IMR-90 (cell line): ENCODE measurements around the gene FOXK1. TPM values are rescaled to one million over a fixed set of nuclear protein-coding genes. Genes with fewer than 3 reads are reported as not detected.

Source experiments
- ATAC-seq: fragments of 200-7000 bp; cut with Tn5 transposase; 2 replicates; pipeline ENCODE4 v1.9.1; 2020; ENCODE audit warnings: low read depth, mild to moderate bottlenecking, moderate library complexity
- BruUV-seq: library from RNA; stranded (reverse); fragments of 400-500 nt; replicated peaks from 2 replicates; lab custom pipeline; 2021; lab: Mats Ljungman, UMichigan
- CTCF ChIA-PET: fragments of 300-600 bp; formaldehyde crosslinking; extraction: SDS; loops from one replicate; lab custom pipeline; 2021; ENCODE audit warnings: antibody characterized with exemption; lab: Yijun Ruan, JAX
- POLR2A ChIA-PET: fragments of 300-600 bp; sonication (Branson Sonifier 250); formaldehyde crosslinking; loops from one replicate; lab custom pipeline; 2022; ENCODE audit warnings: antibody characterized with exemption; ENCODE audit not compliant: unreplicated experiment; lab: Charles Lee
- DNase-seq: peaks from one replicate; pipeline ENCODE4 v3.0.0; 2013
- H2AFZ ChIP-seq: replicated peaks from 2 replicates; pipeline ENCODE3; 2013; ENCODE audit warnings: low read length, mild to moderate bottlenecking; ENCODE audit not compliant: poor library complexity
- H2AK5ac ChIP-seq: 2 replicates; pipeline ENCODE4 v1.6.1; 2013; ENCODE audit warnings: low read depth, low read length, inconsistent platforms
- H2AK9ac ChIP-seq: replicated peaks from 2 replicates; pipeline ENCODE3; 2013; ENCODE audit warnings: mild to moderate bottlenecking, low read depth, low read length, moderate library complexity; ENCODE audit not compliant: poor library complexity
- H2BK120ac ChIP-seq: 2 replicates; pipeline ENCODE4 v1.6.1; 2013; ENCODE audit warnings: low read depth, low read length, inconsistent platforms
- H2BK15ac ChIP-seq: 3 replicates; pipeline ENCODE4 v1.6.1; 2013; ENCODE audit warnings: low read depth, low read length, inconsistent platforms
- H2BK20ac ChIP-seq: 2 replicates; pipeline ENCODE4 v1.6.1; 2013; ENCODE audit warnings: low read depth, mild to moderate bottlenecking, inconsistent platforms, low read length, moderate library complexity
- H2BK5ac ChIP-seq: 2 replicates; pipeline ENCODE4 v1.6.1; 2013; ENCODE audit warnings: mild to moderate bottlenecking, low read depth, low read length, inconsistent platforms; ENCODE audit not compliant: poor library complexity, severe bottlenecking
- H3K14ac ChIP-seq: replicated peaks from 2 replicates; pipeline ENCODE4 v1.6.1; 2013; ENCODE audit warnings: low read depth, low read length, inconsistent platforms
- H3K18ac ChIP-seq: 2 replicates; pipeline ENCODE4 v1.6.1; 2013; ENCODE audit warnings: low read depth, low read length, control low read depth
- H3K23ac ChIP-seq: 2 replicates; pipeline ENCODE4 v1.6.1; 2013; ENCODE audit warnings: low read depth, low read length, inconsistent platforms
- H3K27ac ChIP-seq: 2 replicates; pipeline ENCODE4 v1.5.1; 2013; ENCODE audit warnings: mild to moderate bottlenecking, control low read depth, low read length; ENCODE audit not compliant: insufficient read depth
- H3K27me3 ChIP-seq: 2 replicates; pipeline ENCODE4 v1.6.1; 2013; ENCODE audit warnings: low read length; ENCODE audit not compliant: control insufficient read depth, insufficient read depth
- H3K36me3 ChIP-seq: 2 replicates; pipeline ENCODE4 v1.6.1; 2013; ENCODE audit warnings: low read length, mixed read lengths; ENCODE audit not compliant: control insufficient read depth, insufficient read depth
- H3K4ac ChIP-seq: 2 replicates; pipeline ENCODE4 v1.6.1; 2013; ENCODE audit warnings: low read depth, low read length, inconsistent platforms
- H3K4me1 ChIP-seq: 2 replicates; pipeline ENCODE4 v1.6.1; 2013; ENCODE audit warnings: low read length, mixed read lengths; ENCODE audit not compliant: control insufficient read depth, insufficient read depth
- H3K4me2 ChIP-seq: 2 replicates; pipeline ENCODE4 v1.6.1; 2013; ENCODE audit warnings: low read depth, mild to moderate bottlenecking, control low read depth, low read length, moderate library complexity
- H3K4me3 ChIP-seq: 2 replicates; pipeline ENCODE4 v1.5.1; 2013; ENCODE audit warnings: low read depth, mild to moderate bottlenecking, control low read depth, low read length, moderate library complexity; ENCODE audit not compliant: insufficient read depth
- H3K56ac ChIP-seq: 2 replicates; pipeline ENCODE4 v1.6.1; 2013; ENCODE audit warnings: low read length, inconsistent platforms; ENCODE audit not compliant: insufficient read depth; ENCODE audit errors: extremely low read depth
- H3K79me1 ChIP-seq, 2 experiments: 2 replicates each; pipeline ENCODE4 v1.6.1; 2013; ENCODE audit warnings: low read length in 2 of 2, inconsistent platforms in 1 of 2, low read depth in 1 of 2
- H3K9ac ChIP-seq: 2 replicates; pipeline ENCODE4 v1.6.1; 2013; ENCODE audit warnings: low read depth, low read length, control low read depth
- H3K9me1 ChIP-seq: 2 replicates; pipeline ENCODE4 v1.6.1; 2013; ENCODE audit warnings: low read length, inconsistent platforms; ENCODE audit not compliant: insufficient read depth
- H3K9me3 ChIP-seq: 2 replicates; pipeline ENCODE4 v1.6.1; 2013; ENCODE audit warnings: low read length; ENCODE audit not compliant: control insufficient read depth, insufficient read depth
- H4K20me1 ChIP-seq: 2 replicates; pipeline ENCODE4 v1.6.1; 2013; ENCODE audit warnings: low read length, inconsistent platforms; ENCODE audit not compliant: insufficient read depth
- H4K5ac ChIP-seq: 2 replicates; pipeline ENCODE4 v1.6.1; 2013; ENCODE audit warnings: mild to moderate bottlenecking, low read depth, low read length, control low read depth
- H4K8ac ChIP-seq, 2 experiments: 2 replicates each; pipeline ENCODE4 v1.6.1; 2013; ENCODE audit warnings: low read depth in 2 of 2, low read length in 2 of 2, control low read depth in 1 of 2, inconsistent platforms in 1 of 2
- H4K91ac ChIP-seq: 2 replicates; pipeline ENCODE4 v1.6.1; 2013; ENCODE audit warnings: low read depth, low read length, inconsistent platforms; ENCODE audit not compliant: insufficient read depth
- CEBPB ChIP-seq: IDR thresholded peaks from 2 replicates; pipeline ENCODE4 v1.6.1; 2012; ENCODE audit warnings: low read depth, low read length, improper control_type of control experiment
- CHD1 ChIP-seq: IDR thresholded peaks from 2 replicates; pipeline ENCODE4 v1.6.1; 2012; ENCODE audit warnings: low read depth, low read length, improper control_type of control experiment
- CTCF ChIP-seq: conservative IDR thresholded peaks from 2 replicates; pipeline ENCODE4 v1.5.1; 2012; ENCODE audit warnings: mild to moderate bottlenecking, low read depth, low read length, improper control_type of control experiment
- FOS ChIP-seq: fragments of 150-350 bp; IDR thresholded peaks from 2 replicates; pipeline ENCODE4 v1.6.1; 2016; ENCODE audit warnings: low read depth, low read length
- MAFK ChIP-seq: IDR thresholded peaks from 2 replicates; pipeline ENCODE4 v1.6.1; 2012; ENCODE audit warnings: low read depth, low read length, improper control_type of control experiment
- MAZ ChIP-seq: IDR thresholded peaks from 2 replicates; pipeline ENCODE4 v1.6.1; 2012; ENCODE audit warnings: low read depth, mild to moderate bottlenecking, low read length, improper control_type of control experiment, moderate library complexity, borderline replicate concordance
- MXI1 ChIP-seq: IDR thresholded peaks from 2 replicates; pipeline ENCODE4 v1.6.1; 2012; ENCODE audit warnings: low read depth, mild to moderate bottlenecking, low read length, moderate library complexity, borderline replicate concordance
- NFE2L2 ChIP-seq: fragments of 150-350 bp; IDR thresholded peaks from 2 replicates; pipeline ENCODE4 v1.6.1; 2016; ENCODE audit warnings: low read depth, mild to moderate bottlenecking, low read length
- POLR2A ChIP-seq: IDR thresholded peaks from 2 replicates; pipeline ENCODE4 v1.6.1; 2012; ENCODE audit warnings: mild to moderate bottlenecking, low read depth, low read length
- RAD21 ChIP-seq: IDR thresholded peaks from 2 replicates; pipeline ENCODE4 v1.6.1; 2012; ENCODE audit warnings: low read length, improper control_type of control experiment
- RCOR1 ChIP-seq: IDR thresholded peaks from 2 replicates; pipeline ENCODE4 v1.6.1; 2012; ENCODE audit warnings: mild to moderate bottlenecking, low read length, improper control_type of control experiment; ENCODE audit not compliant: insufficient replicate concordance
- RFX5 ChIP-seq: IDR thresholded peaks from 2 replicates; pipeline ENCODE4 v1.8.0; 2012; ENCODE audit warnings: low read depth, mild to moderate bottlenecking, low read length, moderate library complexity
- SMC3 ChIP-seq: fragments of 150-350 bp; IDR thresholded peaks from 2 replicates; pipeline ENCODE4 v1.6.1; 2016; ENCODE audit warnings: low read depth, mild to moderate bottlenecking, antibody characterized with exemption, low read length, moderate library complexity
- USF2 ChIP-seq: fragments of 150-350 bp; IDR thresholded peaks from 2 replicates; pipeline ENCODE4 v1.6.1; 2017; ENCODE audit warnings: mild to moderate bottlenecking, antibody characterized with exemption, low read length, low read depth
- WGBS, 2 experiments: methylation state at CpG; one replicate each; pipeline versions ENCODE4 v1.1.5 to v1.1.7; 2013; ENCODE audit warnings: missing lambda C conversion rate in 2 of 2; ENCODE audit not compliant: insufficient read length in 1 of 2; ENCODE audit errors: extremely low coverage in 2 of 2; 5-methylcytosine and 5-hydroxymethylcytosine counted together
- dilution Hi-C: fragments of 300-500 bp; cut with HindIII; formaldehyde crosslinking; loops from one replicate; pipeline ENCODE4 v1.14.3; 2018; ENCODE audit warnings: low sequenced_read_pairs; ENCODE audit not compliant: unreplicated experiment
- in situ Hi-C: fragments of 300-500 bp; cut with MboI; formaldehyde crosslinking; loops from 3 replicates; pipeline ENCODE4 v1.14.3; 2019; ENCODE audit warnings: low sequenced_read_pairs, inconsistent platforms, mixed read lengths
- intact Hi-C: fragments of 100-400 bp; cut with micrococcal nuclease; formaldehyde crosslinking; loops from 2 replicates; pipeline ENCODE4 v1.10.0; 2022
- polyA plus RNA-seq, 3 experiments: library from polyadenylated mRNA; depleted of rRNA; stranded (reverse); fragments of >200 nt; gene quantifications; 2 replicates each; pipeline ENCODE4 v1.2.3, GENCODE V29; 2012; ENCODE audit warnings: low replicate concordance in 1 of 3
- total RNA-seq: library from RNA; depleted of rRNA; stranded (reverse); fragments of >200 nt; gene quantifications from 2 replicates; pipeline ENCODE4 v1.2.3, GENCODE V29; 2012

Gene FOXK1
- total and polyA plus RNA-seq, 2 of the 4 experiments (the other 2 are of a cell fraction) = 4.3 to 8.8 TPM

DNA sequence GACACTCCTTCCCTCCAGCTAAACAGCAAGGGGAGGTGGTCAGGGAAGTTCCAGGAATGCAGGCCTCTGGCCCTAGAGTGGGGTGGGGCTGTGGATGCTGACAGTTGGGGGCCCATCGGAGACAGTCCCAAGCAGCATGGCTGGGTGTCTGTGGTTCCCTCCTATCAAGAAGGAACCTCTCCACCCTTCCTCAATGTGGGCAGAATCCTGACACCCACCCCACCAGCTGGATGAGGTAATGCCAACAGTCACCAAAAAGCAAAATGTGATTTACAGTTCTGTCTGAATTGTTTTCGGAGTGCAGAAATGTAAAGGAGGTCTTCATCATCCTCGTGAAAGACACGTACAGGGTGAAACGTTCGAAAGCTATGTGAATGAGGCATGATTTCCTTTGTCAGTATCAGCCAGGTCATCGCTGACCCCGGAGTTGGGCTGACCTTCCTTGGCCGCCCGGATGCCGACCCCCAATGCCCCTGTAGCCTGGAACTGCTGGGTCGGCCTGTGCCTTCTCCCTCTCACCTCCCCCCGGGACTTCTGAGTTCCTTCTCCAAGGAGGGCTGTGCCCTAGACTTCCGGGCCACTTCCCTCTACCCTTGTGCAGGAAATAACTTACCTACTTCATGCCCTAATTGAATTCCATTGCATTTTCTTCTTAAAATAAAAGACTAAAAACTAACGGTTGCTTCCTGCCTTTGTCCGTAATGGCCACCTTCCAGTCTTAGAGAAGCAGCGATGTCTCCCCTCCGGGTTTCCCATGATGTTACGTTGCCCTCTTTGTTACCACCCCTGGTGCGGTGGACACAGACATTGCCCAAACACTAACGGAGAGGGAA lies 24.5 kb downstream of the FOXK1 start:
- H3K27me3 ChIP-seq = no peaks in the 10 kb centered on the region
- H4K5ac ChIP-seq = no peak overlapping the region
- dilution Hi-C loops (no loop called here), in situ Hi-C loops (no loop called here), intact Hi-C loops (no loop called here)
- H2BK120ac ChIP-seq = no peak overlapping the region
- H2BK20ac ChIP-seq = no peak overlapping the region
- H4K20me1 ChIP-seq = peaks cover 89% of the 10 kb centered on the region
- H2BK5ac ChIP-seq = no peak overlapping the region
- ChIA-PET CTCF (no interaction called here), POLR2A (no interaction called here)
- H3K14ac ChIP-seq = peak overlapping the region; percentile 43; the same call in 1 of the 2 replicates
- no peak overlapping the region for H3K56ac ChIP-seq
- DNase-seq = peak; percentile 64
- peak overlapping the region in 1 of 2 experiments; percentile 47; a peak in 2 of 4 replicates for H4K8ac ChIP-seq
- H3K9ac ChIP-seq = no peak overlapping the region
- WGBS, 2 experiments = 17% methylated on average over 2 of the region's 21 CpGs; no CpG with 5 or more reads in 1 of the 2 experiments
- BruUV-seq = no TSS peak
- H3K4me3 ChIP-seq = no peak overlapping the region
- peaks cover 30 to 95% of the 10 kb centered on the region in 2 experiments for H3K79me1 ChIP-seq
- H3K27ac ChIP-seq = peak overlapping the region; percentile 11
- H2AFZ ChIP-seq = peak overlapping the region; percentile 40
- H3K9me1 ChIP-seq = peaks cover 26% of the 10 kb centered on the region
- H3K4me2 ChIP-seq = 0 out of 2 replicates have a peak overlapping the region, but pooled peaks have one; percentile 5
- H3K23ac ChIP-seq = peak overlapping the region; percentile 81; the same call in 1 of the 2 replicates
- peaks cover 9% of the 10 kb centered on the region for H3K36me3 ChIP-seq
- no peaks in the 10 kb centered on the region for H3K9me3 ChIP-seq
- peak overlapping the region; percentile 36; the same call in 1 of the 2 replicates for H4K91ac ChIP-seq
- H2AK5ac ChIP-seq = peak overlapping the region; percentile 81
- peak overlapping the region; percentile 84 for H2AK9ac ChIP-seq
- H3K4ac ChIP-seq = peak overlapping the region; percentile 64
- no peak overlapping the region for H3K18ac ChIP-seq
- H2BK15ac ChIP-seq = no peak overlapping the region
- peak; percentile 51 for ATAC-seq
- peaks cover 20% of the 10 kb centered on the region for H3K4me1 ChIP-seq
- TF ChIP-seq RCOR1 (no peak), CEBPB (0 out of 2 replicates have a peak, but pooled peaks have one; percentile 14), MXI1 (no peak), MAFK (no peak), USF2 (no peak), NFE2L2 (no peak), CTCF (no peak), POLR2A (0 out of 2 replicates have a peak, but pooled peaks have one; percentile 9), CHD1 (no peak), MAZ (no peak), RAD21 (no peak), RFX5 (no peak), SMC3 (no peak), FOS (peak; percentile 14; the same call in 1 of the 2 replicates)
